Peyer's patch (tissue), 4 donors: Measurements from ENCODE around the gene RMDN3.

Experiments
- POLR2A ChIP-seq, 2 donors: fragments of 450-650 bp; IDR thresholded peaks; one replicate each; pipeline ENCODE4 v1.5.1; 2017; ENCODE audit warnings: antibody characterized with exemption in 2 of 2, mild to moderate bottlenecking in 2 of 2, moderate library complexity in 2 of 2
- TF ChIP-seq, protein P1 (sequence below), 6 experiments: fragments of 450-650 bp in 4 of 6; fragments of 200-600 bp in 2 of 6; sonication (generic) in 1 of 6; IDR thresholded peaks; one replicate each; pipeline ENCODE4 v1.5.1; 2017 to 2019; ENCODE audit warnings: antibody characterized with exemption in 6 of 6, mild to moderate bottlenecking in 3 of 6, moderate library complexity in 1 of 6

DNA sequence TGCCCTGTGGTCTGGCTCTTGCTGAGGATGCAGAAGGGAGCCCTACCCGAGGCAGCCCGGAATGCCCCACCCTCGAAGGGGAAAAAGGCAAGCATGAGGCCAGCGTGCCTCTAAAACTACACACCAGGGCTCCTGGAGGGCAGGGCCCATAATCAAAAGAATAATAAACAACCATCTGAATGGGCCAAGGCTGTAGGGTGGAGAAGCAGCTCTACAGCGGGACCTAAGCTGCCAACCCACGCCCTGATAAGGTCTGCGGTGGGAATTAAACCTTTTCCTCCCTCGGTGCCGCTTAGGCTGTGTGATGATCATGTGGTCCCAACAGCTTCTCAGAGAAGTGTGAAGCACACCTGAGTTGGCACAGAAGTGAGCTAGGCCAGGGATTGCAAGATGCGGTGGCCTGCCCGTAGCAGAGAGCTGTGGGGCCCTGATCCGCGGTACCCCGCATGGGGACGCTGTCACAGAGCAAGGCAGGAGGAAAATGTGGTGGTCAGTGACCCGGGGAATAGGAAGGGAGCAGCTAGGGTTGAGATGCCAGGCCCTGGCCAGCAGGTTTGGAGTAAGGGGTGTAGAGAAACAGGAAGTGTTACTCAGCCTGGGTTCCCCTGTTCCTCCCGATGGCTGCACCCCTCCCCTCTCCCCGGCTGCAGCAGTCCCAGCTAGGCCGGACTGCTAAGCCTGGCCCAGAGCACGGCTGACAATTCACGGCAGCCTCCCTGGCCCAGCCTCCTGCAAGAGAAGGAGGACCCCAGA, 13.6 kb upstream of the RMDN3 start:
- TF ChIP-seq POLR2A (IDR thresholded peaks at IDR 0.05), result no peak
- TF ChIP-seq, protein P1, sequence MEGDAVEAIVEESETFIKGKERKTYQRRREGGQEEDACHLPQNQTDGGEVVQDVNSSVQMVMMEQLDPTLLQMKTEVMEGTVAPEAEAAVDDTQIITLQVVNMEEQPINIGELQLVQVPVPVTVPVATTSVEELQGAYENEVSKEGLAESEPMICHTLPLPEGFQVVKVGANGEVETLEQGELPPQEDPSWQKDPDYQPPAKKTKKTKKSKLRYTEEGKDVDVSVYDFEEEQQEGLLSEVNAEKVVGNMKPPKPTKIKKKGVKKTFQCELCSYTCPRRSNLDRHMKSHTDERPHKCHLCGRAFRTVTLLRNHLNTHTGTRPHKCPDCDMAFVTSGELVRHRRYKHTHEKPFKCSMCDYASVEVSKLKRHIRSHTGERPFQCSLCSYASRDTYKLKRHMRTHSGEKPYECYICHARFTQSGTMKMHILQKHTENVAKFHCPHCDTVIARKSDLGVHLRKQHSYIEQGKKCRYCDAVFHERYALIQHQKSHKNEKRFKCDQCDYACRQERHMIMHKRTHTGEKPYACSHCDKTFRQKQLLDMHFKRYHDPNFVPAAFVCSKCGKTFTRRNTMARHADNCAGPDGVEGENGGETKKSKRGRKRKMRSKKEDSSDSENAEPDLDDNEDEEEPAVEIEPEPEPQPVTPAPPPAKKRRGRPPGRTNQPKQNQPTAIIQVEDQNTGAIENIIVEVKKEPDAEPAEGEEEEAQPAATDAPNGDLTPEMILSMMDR (IDR thresholded peaks at IDR 0.05), result no peak
